OCI-LY7 (cell line): ENCODE data around the gene ADD1. TPM values are rescaled to one million over a fixed set of nuclear protein-coding genes. Genes with fewer than 3 reads are reported as not detected.

Source experiments
- BruUV-seq: library from RNA; stranded (reverse); fragments of 400-500 nt; replicated peaks from 2 replicates; lab custom pipeline; 2021; lab: Mats Ljungman, UMichigan
- CTCF ChIA-PET: fragments of 300-600 bp; sonication (Branson Sonifier 250); formaldehyde crosslinking; loops from one replicate; lab custom pipeline; 2022; ENCODE audit warnings: antibody characterized with exemption; ENCODE audit not compliant: unreplicated experiment; lab: Charles Lee
- POLR2A ChIA-PET: fragments of 300-600 bp; sonication (Branson Sonifier 250); formaldehyde crosslinking; loops from one replicate; lab custom pipeline; 2022; ENCODE audit warnings: antibody characterized with exemption; lab: Charles Lee
- DNase-seq: peaks from one replicate; pipeline ENCODE4 v3.0.0-alpha.2; 2015; ENCODE audit warnings: low spot score
- H2AFZ ChIP-seq: fragments of 200-600 bp; sonication (generic), shearing (Covaris generic); 2 replicates; pipeline ENCODE4 v1.6.1; 2014; ENCODE audit warnings: mild to moderate bottlenecking, antibody characterized with exemption, low read length, moderate library complexity
- H3K27ac ChIP-seq: fragments of 200-600 bp; sonication (generic); 2 replicates; pipeline ENCODE4 v1.5.1; 2014; ENCODE audit warnings: mixed run types, low read depth, mild to moderate bottlenecking, moderate library complexity, low read length, inconsistent platforms; ENCODE audit not compliant: poor library complexity, severe bottlenecking
- H3K36me3 ChIP-seq: fragments of 200-600 bp; sonication (generic); 2 replicates; pipeline ENCODE4 v1.6.1; 2014; ENCODE audit warnings: mild to moderate bottlenecking, antibody characterized with exemption, low read length, moderate library complexity, mixed read lengths; ENCODE audit not compliant: insufficient read depth
- H3K4me1 ChIP-seq: fragments of 200-600 bp; sonication (generic); 2 replicates; pipeline ENCODE4 v1.5.1; 2014; ENCODE audit warnings: mild to moderate bottlenecking, low read length; ENCODE audit not compliant: insufficient read depth, poor library complexity, severe bottlenecking
- H3K4me2 ChIP-seq: fragments of 200-600 bp; sonication (generic); 2 replicates; pipeline ENCODE4 v1.6.1; 2014; ENCODE audit warnings: mild to moderate bottlenecking, low read length
- H3K4me3 ChIP-seq: fragments of 200-600 bp; sonication (generic); 2 replicates; pipeline ENCODE4 v1.5.1; 2014; ENCODE audit warnings: mild to moderate bottlenecking, low read depth, low read length; ENCODE audit not compliant: poor library complexity, severe bottlenecking
- H3K79me2 ChIP-seq: fragments of 200-600 bp; sonication (generic); 2 replicates; pipeline ENCODE4 v1.6.1; 2016; ENCODE audit warnings: low read depth, mild to moderate bottlenecking, low read length, moderate library complexity, mixed read lengths; ENCODE audit not compliant: insufficient read depth
- H3K9me2 ChIP-seq: fragments of 200-600 bp; sonication (generic); 2 replicates; pipeline ENCODE4 v1.6.1; 2016; ENCODE audit warnings: mild to moderate bottlenecking, low read length, mixed read lengths; ENCODE audit not compliant: insufficient read depth
- H3K9me3 ChIP-seq: fragments of 200-600 bp; sonication (generic); 2 replicates; pipeline ENCODE4 v1.6.1; 2014; ENCODE audit warnings: mild to moderate bottlenecking, mixed run types, low read length, mixed read lengths
- H4K20me1 ChIP-seq: fragments of 200-600 bp; sonication (generic); 2 replicates; pipeline ENCODE4 v1.6.1; 2014; ENCODE audit warnings: mild to moderate bottlenecking, antibody characterized with exemption, low read length, moderate library complexity, mixed read lengths; ENCODE audit not compliant: insufficient read depth
- CTCF ChIP-seq: fragments of 200-600 bp; sonication (generic); conservative IDR thresholded peaks from 2 replicates; pipeline ENCODE4 v1.5.1; 2014; ENCODE audit warnings: mild to moderate bottlenecking, antibody characterized with exemption, low read length, moderate library complexity, mixed read lengths
- EZH2phosphoT487 ChIP-seq: fragments of 200-600 bp; sonication (generic); IDR thresholded peaks from 2 replicates; pipeline ENCODE4 v1.6.1; 2018; ENCODE audit warnings: low read depth, borderline replicate concordance, mild to moderate bottlenecking, mixed run types, antibody characterized with exemption, low read length, moderate library complexity, mixed read lengths
- intact Hi-C: fragments of 100-400 bp; cut with micrococcal nuclease; formaldehyde crosslinking; loops from one replicate; pipeline ENCODE4 v1.10.0; 2022; ENCODE audit not compliant: unreplicated experiment
- total RNA-seq, 2 experiments: library from RNA; depleted of rRNA in 1 of 2; stranded (reverse); fragments of >200 nt in 1 of 2; shearing (Covaris generic) in 1 of 2; gene quantifications; 2 replicates each; pipeline ENCODE4 v1.2.3, GENCODE V29; 2014 to 2022

Gene ADD1
- total RNA-seq, 2 experiments from 2014 or later: 85.3 to 108 TPM

DNA sequence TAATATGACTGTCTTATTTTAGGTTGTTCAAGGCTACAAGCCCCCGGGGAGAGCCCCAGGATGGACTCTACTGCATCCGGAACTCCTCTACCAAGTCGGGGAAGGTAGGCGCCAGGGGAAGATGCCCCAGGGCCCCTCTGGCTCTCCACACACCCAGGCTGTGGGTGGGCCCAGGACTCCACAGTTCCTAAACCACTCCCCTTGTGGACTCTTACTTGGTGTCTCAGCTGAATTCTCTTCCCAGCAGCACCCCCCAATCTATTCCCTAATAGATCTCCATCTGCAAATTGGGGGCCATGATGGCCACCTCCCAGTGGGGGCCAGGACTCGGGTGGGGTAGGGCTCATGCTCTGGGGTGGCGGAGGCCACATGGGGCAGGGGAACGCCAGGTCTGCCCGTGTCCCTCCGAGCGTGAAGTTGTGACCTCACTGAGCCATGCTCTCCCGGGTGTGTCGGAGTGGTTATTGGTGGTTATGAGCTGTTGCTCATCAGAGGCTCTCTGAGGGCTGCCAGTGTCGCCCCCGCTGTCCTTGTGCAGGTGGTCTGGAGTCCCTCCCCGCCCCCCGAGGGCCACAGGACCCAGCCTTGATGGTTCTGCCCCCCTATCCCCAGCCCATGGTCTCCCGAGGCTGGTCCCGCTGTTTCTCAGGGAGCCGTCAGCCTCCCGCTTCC, 11.2 kb upstream of the ADD1 start:
- Histone ChIP-seq H3K9me2 (no peaks in the 10 kb centered on the region), H4K20me1 (no peaks in the 10 kb centered on the region; the same call in 1 of the 2 replicates), H3K79me2 (no peaks in the 10 kb centered on the region), H3K27ac (no peak overlapping the region), H3K4me1 (peaks cover 42% of the 10 kb centered on the region), H3K9me3 (no peaks in the 10 kb centered on the region), H3K36me3 (no peaks in the 10 kb centered on the region), H3K4me3 (no peak overlapping the region), H3K4me2 (peak overlapping the region; percentile 41), H2AFZ (no peak overlapping the region)
- ChIA-PET CTCF (no interaction called here), POLR2A (no interaction called here)
- no TSS peak for BruUV-seq
- DNase-seq: peak; percentile 60
- no peak for TF ChIP-seq CTCF
- no peak for TF ChIP-seq EZH2phosphoT487
- intact Hi-C loops: no loop called here

DNA sequence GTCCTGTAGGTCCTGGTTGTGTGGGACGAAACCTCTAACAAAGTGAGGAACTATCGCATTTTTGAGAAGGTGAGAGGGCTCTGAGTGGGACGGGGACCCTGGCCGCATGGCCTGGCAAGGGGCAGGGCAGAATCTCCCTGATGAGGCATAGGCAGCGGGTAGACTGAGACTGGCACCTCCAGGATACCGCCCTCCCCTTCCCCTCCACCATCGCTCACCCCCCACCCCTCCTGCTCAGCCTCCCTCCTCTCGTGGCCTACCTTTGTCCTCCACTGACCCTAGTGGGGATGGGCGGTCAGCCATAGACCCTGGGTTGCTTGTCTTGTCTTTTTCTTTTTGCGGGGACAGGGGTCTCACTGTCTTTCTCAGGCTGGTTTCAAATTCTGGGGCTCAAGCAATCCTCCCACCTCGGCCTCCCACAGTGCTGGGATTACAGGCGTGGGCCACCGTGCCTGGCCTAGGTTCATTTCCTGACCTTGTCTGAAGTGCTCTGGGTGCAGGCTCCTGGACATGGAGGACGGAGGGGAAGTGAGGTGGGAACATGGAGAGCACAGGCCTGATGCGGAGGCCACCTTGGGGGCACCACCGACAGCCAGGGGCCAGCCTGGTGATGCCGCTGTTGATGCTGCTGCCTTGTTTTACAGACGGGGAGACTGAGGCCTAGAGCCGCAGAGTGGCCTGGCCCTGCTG, 10.5 kb upstream of the ADD1 start:
- TF ChIP-seq EZH2phosphoT487 (no peak), CTCF (no peak)
- Histone ChIP-seq H3K79me2 (no peaks in the 10 kb centered on the region), H3K4me3 (no peak overlapping the region), H3K9me3 (no peaks in the 10 kb centered on the region), H3K36me3 (no peaks in the 10 kb centered on the region), H3K4me1 (peaks cover 49% of the 10 kb centered on the region), H2AFZ (no peak overlapping the region), H3K4me2 (peak overlapping the region; percentile 41), H4K20me1 (no peaks in the 10 kb centered on the region; the same call in 1 of the 2 replicates), H3K27ac (no peak overlapping the region), H3K9me2 (no peaks in the 10 kb centered on the region)
- ChIA-PET POLR2A (no interaction called here), CTCF (no interaction called here)
- no peak for DNase-seq
- BruUV-seq: no TSS peak
- intact Hi-C loops: no loop called here

GRCh38 chr4:2833671-2834000, 10.0 kb upstream of the ADD1 start:
- H3K9me3 ChIP-seq: no peaks in the 10 kb centered on the region
- no peaks in the 10 kb centered on the region; the same call in 1 of the 2 replicates for H4K20me1 ChIP-seq
- DNase-seq: no peak
- H3K4me2 ChIP-seq: no peak overlapping the region
- H3K4me1 ChIP-seq: peaks cover 54% of the 10 kb centered on the region
- H3K9me2 ChIP-seq: no peaks in the 10 kb centered on the region
- TF ChIP-seq EZH2phosphoT487: no peak
- TF ChIP-seq CTCF: no peak
- intact Hi-C loops: no loop called here
- no peaks in the 10 kb centered on the region for H3K79me2 ChIP-seq
- POLR2A ChIA-PET: no interaction called here
- no TSS peak for BruUV-seq
- no peak overlapping the region for H2AFZ ChIP-seq
- no peak overlapping the region for H3K27ac ChIP-seq
- CTCF ChIA-PET: no interaction called here
- H3K36me3 ChIP-seq: no peaks in the 10 kb centered on the region
- no peak overlapping the region for H3K4me3 ChIP-seq
